HG03439 (cell line): Measurements from ENCODE around the gene MMP17.
"Not testable (repeated sequence)": the region's sequence is repeated elsewhere in the genome, so short reads cannot be mapped to it uniquely, and the experiment has no call there.

Source experiments
- ATAC-seq: cut with Tn5 transposase; IDR thresholded peaks from one replicate; pipeline ENCODE4 v1.9.1; 2021; ENCODE audit warnings: mild to moderate bottlenecking, moderate library complexity; ENCODE audit not compliant: unreplicated experiment

Gene MMP17

GRCh38 chr12:131799828-131800593 is 28.2 kb upstream of the MMP17 start:
- ATAC-seq, result no peak

DNA sequence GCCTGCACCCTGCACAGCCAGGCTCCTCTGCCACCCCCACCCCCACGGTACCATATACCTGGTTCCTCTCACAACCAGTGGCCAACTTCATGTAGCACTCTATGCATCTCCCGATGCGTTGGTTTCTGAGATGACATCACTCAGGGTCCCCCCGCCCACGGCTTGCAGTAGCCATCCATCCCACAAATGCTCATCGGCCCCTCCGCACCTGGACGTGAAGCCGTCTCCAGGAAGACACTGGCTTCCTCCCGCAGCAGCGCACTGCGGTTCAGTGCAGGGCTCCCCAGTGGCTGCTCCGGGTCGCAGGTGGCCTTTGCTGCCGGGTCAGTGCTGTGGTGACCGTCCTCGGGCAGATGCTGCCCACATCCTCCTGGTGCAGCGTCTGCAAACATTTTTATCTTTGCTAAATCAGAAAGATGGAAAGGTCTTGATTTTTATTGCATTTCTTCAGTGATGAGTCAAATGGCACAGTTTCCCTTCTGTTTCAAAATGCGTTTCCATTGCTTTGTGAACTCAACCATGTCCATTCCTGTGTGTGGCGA is 27.5 kb upstream of the MMP17 start:
- ATAC-seq, result no peak

DNA sequence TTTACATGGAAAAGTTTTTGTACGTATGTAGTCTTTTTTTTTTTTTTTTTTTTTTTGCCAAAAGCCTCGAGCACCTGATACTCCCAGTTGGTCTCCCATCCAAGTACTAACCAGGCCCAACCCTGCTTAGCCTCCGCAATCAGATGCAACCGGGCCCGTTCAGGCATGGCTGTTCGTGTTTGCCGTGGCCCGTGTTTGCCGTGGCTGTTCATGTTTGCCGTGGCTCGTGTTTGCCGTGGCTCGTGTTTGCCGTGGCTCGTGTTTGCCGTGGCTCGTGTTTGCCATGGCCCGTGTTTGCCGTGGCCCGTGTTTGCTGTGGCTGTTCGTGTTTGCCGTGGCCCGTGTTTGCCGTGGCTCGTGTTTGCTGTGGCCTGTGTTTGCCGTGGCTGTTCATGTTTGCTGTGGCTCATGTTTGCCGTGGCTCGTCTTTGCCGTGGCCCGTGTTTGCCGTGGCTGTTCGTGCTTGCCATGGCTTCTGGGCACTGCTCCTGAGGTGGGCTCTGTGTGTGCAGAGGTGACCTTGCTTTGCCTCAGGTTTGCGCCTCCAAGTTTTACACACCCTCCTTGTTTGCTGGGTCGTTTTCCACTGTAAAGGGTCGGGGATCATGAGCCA is 26.8 kb upstream of the MMP17 start:
- no peak for ATAC-seq

DNA sequence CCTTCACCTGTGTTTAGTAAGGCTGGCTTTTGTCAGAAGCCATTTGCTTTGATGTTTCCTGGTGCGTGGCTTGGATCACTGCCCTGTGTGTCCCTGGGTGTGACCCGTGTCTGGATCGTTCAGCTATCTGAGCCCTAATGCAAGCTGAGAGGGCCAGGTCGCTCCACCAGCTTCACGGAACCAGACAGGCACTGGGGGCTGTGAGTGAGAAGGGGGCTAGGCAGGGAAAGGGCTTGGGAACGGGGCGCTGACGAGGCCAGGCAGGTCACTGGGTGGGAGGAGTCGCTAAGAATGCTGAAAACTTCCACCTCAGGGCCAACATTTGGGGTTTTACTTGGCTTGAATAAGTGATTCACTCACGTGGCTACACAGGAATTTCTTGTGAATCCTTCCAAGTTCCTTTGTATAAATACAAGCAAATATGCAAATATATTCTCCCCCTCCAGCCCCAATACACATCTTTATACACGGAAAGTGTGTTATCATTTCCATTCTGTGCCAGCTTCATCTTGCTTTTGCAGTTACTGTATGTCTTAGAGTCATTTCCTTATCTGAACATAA is 24.2 kb upstream of the MMP17 start:
- no peak for ATAC-seq

GRCh38 chr12:131805421-131805820 is 22.8 kb upstream of the MMP17 start:
- ATAC-seq, result no peak

- no peak for ATAC-seq
Measured at GRCh38 chr12:131806674-131807073, 21.5 kb upstream of the MMP17 start.

- ATAC-seq, result no peak
Measured at GRCh38 chr12:131808744-131809371, 19.3 kb upstream of the MMP17 start.

DNA sequence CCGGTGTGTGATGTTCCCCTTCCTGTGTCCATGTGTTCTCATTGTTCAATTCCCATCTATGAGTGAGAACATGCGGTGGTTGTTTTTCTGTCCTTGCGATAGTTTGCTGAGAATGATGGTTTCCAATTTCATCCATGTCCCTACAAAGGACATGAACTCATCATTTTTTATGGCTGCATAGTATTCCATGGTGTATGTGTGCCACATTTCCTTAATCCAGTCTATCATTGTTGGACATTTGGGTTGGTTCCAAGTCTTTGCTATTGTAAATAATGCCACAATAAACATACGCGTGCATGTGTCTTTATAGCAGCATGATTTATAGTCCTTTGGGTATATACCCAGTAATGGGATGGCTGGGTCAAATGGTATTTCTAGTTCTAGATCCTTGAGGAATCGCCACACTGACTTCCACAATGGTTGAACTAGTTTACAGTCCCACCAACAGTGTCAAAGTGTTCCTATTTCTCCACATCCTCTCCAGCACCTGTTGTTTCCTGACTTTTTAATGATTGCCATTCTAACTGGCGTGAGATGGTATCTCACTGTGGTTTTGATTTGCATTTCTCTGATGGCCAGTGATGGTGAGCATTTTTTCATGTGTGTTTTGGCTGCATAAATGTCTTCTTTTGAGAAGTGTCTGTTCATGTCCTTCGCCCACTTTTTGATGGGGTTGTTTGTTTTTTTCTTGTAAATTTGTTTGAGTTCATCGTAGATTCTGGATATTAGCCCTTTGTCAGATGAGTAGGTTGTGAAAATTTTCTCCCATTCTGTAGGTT is 18.5 kb upstream of the MMP17 start:
- ATAC-seq, result not testable (repeated sequence)

DNA sequence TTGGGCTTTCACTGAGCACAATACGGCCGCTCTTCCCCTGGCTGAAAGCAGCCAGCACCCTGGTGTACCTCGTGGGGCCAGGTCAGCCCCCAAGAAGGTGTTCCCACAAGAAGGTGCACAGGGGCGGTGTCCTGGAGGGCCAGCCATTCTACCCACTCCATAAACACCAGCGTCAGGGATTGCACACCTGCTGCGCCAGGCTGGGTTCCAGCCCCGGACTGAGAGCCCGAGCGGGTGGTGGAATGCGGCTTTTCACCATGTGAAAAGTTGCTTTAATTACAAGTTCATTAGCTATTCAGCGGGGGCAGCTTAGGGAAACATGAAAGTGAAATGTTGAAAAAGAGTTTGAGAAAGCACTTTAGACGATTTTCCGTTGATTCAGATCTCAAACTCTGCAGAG is 17.5 kb upstream of the MMP17 start:
- no peak for ATAC-seq

- ATAC-seq, result no peak
Measured at GRCh38 chr12:131815131-131815530, 13.1 kb upstream of the MMP17 start.

- no peak for ATAC-seq
Measured at GRCh38 chr12:131816495-131816894, 11.7 kb upstream of the MMP17 start.

GRCh38 chr12:131817241-131817640 is 11.0 kb upstream of the MMP17 start:
- ATAC-seq, result no peak

- no peak for ATAC-seq
Measured at GRCh38 chr12:131818821-131819585, 9.2 kb upstream of the MMP17 start.

DNA sequence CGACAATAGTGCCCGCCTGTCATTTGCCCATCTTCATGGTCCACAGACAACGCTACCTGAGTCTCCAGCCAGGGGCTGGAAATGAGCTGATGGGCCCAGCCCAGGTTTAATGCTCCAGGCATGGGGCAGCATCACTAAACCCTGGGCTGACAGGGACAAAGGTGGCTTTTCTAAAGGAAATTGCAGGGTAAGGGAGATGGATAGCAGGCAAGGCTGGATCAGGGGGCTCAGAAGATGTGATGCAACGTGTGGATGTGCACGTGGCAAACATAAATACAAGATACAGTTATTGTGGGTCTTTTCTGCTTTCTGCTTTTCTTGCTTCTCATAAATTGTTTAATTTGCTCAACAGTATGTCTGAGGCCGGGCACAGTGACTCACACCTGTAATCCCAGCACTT is 3.7 kb upstream of the MMP17 start:
- ATAC-seq, result no peak

DNA sequence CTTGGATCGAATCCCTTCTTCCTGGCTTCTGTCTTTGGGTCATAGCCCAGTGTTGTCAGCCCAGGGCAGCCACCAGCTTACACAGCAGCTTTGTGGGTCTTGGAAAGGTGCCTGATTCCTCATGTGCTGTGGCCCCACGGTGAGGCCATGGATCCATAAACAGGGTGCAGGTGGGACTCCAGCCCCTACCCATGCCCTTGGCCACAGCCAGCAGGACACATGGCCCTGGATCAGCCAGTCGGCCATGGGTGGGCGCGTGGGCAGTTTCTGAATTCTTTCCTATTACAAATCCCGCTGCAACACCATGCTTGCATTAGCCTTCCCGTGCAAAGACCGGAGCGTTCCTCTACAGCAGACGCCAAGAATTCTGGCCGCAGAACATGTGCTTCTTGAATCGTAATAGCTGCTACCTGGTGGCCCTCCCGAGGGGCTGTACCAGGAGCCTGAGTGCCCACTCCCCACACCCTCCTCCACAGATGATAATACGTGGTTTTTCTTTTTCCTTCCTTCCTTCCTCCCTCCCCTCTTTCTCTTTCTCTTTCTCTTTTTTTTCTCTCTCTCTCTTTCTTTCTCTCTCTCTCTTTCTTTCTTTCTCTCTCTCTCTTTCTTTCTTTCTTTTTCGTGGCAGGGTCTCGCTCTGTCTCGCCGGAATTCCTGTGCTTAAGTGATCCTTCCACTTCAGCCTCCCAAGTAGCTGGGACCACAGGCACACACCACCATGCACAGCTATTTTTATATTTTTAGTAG is 2.9 kb upstream of the MMP17 start:
- no peak for ATAC-seq

DNA sequence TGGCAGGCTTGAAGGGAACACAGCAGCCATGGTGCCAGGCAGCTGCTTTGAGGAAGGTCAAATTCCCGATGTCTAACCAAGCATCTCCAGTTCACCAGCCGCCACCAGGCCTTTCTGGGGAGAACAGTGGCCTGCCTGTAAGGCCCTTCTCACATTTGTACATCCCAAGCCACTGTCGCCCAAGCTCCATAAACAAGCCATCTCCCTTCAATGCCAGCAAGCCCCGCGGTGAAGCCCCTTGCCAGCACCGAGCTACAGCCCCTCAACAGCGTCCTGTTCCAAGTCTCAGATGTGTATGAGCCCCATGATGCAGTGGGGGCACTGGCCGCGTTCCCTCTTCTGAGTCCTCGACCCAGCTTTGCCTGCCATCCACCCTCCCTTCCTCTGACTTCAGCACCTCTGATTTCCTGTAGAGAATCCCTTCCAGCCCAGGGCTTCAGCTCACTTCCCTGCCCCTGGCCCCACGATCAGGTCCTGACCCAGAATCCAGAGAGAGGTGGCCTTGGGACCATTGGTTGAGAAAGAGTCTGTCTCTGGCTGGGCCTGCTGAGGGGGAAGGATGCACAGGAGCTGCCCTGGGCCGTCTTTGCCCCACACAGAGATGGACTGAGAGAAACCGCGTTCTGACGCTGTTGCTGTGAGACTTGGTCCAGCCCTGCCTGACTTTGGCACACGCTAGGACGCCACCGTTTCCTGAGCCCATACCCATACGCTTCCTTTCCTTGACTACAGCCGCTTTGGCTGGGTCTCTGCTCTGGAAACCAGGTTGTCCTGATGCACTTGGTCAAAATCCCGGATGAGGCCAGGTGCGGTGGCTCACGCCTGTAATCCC is 1.9 kb upstream of the MMP17 start:
- ATAC-seq, result no peak

GRCh38 chr12:131828671-131829355 is 620 bp downstream of the MMP17 start:
- no peak for ATAC-seq

- no peak for ATAC-seq
Measured at GRCh38 chr12:131829356-131829747, 1.2 kb downstream of the MMP17 start.
